Stromal cell of bone marrow (primary cell): ENCODE measurements around the gene MCC.

ENCODE experiments used
- DNase-seq: peaks from one replicate; pipeline ENCODE4 v3.0.0-alpha.2; 2012; ENCODE audit warnings: low read depth

Gene MCC

DNA sequence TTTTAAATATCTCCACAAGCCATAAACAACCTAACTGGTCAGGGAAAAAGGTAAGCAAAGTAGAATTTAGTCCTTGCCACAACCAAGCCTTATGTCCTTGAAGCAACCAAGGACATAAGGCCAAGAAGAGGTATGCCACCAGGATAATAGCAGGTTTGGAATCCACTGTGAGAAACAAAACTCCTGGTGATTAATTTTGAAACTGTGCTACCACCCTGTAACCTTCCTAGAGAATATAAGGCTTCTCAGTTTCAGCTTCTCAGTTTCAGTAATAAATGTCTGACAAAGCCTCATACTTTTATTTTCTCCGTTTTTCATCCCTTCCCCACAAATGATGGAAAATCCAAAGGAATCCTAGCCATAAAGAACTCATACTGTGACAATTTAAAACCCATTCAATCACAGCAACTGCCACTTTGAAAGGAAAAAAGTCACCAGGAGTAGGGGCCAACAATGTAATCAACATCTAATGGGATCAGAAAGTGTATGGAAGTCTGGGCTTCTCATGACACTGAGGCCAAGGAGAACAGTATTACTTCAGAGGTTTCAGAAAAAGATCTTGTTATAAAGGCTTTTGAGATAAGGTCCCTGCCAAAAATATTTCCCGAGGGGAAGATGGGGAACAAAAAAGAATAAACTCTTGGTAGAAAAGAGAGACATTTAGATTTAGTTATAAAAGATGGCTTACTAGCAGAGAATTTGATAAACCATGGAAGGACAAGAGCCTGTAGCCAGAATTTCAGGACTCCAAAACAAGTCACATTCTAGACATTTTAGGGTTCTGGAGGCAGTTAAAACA lies 242.6 kb downstream of the MCC start:
- no peak for DNase-seq

DNA sequence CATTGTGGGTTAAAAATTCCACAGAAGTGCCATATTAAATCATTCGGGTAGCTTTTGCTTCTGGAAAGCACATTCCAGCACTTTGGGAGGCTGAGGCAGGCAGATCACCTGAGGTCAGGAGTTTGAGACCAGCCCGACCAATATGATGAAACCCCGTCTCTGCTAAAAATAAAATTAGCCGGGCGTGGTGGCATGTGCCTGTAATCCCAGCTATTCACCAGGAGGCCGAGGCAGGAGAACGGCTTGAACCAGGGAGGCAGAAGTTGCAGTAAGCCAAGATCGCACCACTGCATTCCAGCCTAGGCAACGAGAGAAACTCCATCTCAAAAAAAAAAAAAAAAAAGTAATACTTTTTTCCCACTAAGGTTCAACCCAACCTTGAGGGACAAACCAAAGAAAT lies 243.3 kb downstream of the MCC start:
- DNase-seq, result no peak

DNA sequence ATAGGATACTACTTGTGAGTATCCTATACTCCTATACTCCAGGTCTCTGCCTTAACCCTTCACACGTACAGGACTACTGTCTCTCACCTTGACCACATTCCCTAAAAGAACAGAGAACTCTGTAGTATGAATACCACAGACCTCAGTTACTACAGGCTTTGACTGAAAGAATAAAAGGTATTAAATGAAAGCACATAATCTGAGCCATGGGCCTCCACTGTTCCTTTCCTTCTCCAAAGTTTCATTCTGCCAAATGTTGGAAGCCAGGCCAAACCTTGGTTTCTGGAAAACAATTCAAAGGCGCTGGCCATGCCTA lies 244.9 kb downstream of the MCC start:
- DNase-seq, result no peak

DNA sequence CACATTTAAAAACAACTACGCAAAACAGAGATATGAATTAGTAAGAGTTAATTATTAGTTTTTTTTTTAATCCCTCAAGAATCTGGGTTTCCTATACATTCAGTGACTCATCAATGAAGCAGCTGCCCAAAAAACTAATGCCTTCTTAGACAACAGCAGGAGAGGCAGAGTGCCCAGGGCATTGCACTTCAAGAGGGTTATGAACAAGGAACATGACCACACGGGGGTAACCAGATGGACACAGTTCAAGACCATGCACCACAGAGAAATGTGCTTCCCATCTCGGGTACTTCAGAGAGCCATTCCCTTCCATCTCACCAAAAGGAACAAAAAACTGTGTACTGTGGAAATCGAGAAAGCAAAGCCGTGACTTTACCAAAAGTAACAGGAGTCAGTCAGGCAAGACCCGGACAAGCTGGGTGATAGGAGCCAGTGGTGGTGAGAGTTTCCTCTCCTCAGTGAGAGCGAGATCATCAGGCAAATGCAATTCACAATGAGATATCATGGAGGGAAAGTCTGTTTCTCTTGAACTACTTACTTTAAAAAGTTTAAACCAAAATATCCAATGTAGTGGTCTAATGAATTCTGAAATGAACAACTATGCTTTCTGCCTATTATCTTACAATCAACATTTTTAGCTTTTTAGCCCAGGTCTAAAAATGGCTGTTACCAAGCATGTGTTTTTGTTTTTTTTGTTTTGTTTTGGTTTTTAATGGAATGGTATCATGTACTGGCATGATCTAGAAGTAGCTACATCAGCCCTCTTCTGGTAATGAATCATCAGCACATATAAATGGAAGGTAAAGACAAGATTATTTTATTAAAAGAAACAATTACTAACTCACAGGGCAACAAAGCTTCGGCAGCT lies 245.5 kb downstream of the MCC start:
- no peak for DNase-seq

DNA sequence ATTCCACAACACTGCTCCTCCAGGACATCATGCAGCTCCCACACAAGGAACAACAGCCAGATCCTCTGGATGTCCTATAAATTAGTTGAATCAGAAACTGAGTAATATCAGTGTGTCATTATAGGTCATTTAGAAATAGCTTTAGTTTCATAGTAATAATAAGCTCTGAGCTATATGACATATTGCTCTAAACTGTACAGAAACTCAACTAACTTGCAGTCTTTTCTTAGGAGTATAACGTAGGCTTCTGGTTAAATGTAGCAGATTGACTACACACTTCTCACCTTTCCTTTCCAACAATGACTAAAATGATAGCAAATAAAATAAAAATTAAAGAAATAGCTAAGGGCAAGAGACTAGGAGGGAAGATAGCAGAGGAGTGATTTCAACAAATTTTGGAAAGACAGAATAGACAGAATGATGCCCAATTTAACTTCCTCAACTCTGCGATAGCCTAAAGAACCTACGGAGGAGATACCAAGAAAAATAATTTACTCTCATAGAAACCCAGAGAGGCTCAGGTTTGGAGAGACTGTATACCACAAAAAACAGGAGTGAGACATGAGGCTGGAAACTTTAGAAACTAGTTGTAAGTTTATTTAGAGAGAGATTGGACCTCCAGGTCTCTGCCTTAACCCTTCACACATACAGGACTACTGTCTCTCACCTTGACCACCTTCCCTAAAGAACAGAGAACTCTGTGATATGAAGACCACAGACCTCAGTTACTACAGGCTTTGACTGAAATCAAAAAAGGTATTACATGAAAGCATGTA lies 247.1 kb downstream of the MCC start:
- DNase-seq, result no peak

DNA sequence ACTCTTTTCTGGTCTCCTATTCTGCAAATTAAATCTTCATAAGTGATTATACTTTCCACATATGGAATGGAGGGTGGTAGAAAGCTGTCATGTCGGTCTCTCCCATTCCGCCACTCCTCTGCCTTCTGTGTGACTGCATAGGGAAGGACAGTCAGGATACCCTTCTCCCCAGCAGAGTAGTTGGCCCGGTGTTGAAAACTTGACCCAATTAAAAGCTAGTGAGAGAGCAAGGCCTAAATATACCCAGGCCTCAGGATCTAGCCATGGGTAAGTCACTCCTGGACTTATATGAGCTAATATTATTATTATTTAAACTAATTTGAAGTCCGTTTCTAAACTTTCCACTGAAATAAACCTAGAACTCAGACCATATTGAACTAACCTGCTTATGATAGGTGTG lies 248.2 kb downstream of the MCC start:
- no peak for DNase-seq

DNA sequence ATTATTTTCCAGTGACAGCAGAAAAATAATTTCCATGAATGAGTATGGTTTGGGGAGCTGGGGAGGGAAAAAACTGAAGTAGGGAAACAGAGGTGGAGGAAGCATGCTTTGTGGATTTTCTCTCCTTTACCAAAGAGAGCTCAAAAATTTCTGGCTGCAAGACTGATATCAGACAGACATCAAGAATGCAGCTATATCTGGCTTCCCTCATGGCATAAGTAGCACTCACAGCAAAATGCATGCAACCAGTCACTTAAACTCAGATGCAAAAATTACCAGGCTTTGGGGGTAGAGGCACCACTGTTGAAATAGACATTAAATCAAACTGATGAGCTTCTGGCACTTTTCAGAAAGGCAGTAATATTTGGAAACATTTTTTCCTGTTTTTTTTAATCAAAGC lies 250.4 kb downstream of the MCC start:
- DNase-seq, result no peak

DNA sequence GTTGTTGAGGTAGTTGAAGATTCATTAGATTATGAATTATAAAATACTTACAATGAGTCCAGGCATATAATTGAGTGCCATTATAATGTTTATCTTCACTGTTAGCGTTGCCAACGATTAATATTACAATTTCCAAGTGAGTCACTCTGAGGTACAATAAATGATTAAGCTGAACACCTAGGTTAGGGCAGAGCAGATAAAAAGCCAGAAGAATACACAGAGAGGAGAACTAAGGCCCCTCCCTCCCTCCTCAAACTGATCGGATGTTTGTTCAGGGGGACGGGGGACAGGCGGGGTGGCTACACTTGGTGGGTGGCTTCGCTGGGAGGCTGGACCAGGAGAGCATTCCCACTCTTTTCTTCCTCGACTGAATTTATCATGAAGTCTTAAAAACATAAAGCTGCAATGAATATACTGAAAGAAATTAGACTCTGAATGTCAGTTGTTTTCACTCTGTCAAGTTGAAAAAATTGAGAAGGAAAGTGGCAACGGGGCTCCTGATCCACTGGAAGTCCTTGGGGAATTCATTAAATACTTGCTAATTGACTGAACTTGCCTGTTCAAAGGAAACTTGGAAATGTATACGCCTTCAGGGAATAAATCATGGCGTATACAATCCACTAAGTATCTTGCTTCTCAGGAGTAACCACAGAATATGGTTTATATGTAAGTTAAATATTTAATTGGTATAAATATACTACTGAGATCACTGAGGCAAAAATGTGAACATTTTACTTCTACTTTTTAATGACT lies 251.5 kb downstream of the MCC start:
- no peak for DNase-seq

DNA sequence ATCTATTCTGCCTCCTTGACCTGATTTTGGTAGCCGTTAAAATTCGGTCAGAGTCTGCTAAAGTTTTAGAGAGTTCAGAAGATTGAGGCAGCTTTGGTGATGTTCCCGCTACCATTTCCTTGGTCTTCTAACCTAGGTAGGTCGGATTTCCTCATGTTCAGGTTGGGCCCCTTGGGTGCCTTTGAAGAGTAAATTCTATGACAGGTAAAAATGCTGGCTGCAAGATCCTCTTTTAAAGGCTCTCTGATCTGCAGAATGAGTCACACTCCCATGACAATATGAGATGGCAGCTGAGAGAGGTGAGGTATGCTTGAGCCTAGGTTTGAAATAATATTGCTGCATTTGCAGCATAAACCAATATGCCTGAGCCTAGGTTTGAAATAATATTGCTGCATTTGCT lies 252.4 kb downstream of the MCC start:
- DNase-seq, result no peak

DNA sequence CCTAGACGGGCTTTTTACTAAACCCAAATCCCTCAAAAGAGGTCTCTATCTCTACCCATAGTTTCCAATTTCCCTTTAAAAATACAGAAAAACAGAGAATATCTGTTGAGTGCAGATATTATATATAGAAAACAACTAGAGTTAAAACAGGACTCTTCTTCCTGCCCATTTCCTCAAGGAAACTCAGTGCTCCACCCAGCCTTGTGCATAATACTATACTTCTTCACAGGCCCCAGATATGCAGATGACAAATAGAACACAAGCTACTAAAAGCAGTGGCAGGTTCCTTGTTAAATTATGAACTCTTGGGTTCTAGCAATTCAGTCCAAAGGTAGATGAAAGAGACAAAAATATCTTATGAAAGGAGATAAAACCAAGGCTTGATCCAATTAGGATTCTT lies 253.7 kb downstream of the MCC start:
- DNase-seq, result no peak

DNA sequence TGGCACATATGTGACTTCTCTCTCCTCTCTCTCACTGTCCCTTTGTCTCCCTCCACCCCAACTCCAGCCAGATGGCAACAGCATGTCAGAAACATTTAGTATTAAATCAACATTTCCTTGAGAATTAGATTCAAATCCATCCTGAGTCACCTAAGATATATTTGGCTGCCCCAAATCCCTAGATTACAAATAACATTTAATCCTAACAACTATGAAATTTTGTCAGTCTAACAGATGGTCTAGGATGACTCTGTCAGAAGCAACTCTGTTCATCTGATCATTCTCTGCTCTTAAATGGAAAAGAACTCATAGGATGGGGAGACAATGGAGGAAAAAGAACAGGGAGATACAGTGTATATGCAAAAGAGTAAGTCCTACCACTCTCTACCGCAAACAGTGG lies 254.6 kb downstream of the MCC start:
- DNase-seq, result no peak

DNA sequence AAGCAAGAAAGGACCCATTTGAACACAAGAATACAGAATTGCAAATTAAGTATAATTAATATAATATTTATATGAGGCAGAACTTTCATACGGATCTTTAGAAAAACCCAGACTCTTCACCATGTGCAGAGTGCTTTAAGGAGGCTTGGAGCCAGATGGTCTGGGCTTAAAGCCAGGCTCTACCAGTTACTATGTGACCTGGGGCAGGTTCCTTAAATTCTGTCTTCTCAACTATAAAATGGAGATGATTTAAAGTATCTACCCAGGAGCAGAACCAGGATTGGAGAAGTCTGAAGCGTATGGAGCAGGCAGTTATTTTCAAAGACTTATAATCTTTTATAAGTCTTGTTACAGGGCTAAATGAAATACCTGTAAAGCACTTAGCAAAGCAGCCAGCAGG lies 255.6 kb downstream of the MCC start:
- no peak for DNase-seq

DNA sequence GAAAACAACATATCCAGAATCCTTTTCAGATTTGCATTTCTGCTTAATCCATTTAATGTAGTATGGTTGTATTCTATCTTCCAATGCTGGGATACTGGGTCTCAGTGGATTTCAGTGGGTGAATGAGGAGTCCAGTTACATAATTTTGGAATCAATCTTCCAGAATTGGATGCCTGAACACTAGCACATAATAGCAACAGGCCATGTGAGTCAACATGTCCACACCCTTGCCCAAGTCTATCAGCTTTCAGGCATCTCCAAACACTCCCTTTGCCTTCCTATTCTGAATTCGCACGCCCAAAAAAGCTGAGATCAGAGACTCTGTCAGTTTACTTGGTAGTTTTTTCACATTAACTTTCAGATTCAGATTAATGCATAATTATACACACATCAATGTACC lies 256.0 kb downstream of the MCC start:
- DNase-seq, result peak; percentile 62

DNA sequence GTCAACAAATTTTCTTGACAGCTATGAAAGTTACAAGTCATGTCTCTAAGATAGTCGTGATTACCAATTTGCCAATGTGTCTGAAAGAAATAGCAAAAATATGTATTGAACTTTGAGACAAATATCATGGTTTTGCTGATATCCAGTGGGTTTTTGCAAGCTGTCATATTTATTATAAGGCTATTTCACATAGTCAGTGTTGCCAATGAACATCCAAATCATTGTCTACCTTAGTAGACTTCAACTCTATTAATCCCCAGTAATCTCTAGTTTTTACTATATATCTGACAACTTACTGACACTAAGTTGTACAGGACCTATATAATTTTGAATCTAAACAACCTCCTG lies 256.6 kb downstream of the MCC start:
- DNase-seq, result no peak

DNA sequence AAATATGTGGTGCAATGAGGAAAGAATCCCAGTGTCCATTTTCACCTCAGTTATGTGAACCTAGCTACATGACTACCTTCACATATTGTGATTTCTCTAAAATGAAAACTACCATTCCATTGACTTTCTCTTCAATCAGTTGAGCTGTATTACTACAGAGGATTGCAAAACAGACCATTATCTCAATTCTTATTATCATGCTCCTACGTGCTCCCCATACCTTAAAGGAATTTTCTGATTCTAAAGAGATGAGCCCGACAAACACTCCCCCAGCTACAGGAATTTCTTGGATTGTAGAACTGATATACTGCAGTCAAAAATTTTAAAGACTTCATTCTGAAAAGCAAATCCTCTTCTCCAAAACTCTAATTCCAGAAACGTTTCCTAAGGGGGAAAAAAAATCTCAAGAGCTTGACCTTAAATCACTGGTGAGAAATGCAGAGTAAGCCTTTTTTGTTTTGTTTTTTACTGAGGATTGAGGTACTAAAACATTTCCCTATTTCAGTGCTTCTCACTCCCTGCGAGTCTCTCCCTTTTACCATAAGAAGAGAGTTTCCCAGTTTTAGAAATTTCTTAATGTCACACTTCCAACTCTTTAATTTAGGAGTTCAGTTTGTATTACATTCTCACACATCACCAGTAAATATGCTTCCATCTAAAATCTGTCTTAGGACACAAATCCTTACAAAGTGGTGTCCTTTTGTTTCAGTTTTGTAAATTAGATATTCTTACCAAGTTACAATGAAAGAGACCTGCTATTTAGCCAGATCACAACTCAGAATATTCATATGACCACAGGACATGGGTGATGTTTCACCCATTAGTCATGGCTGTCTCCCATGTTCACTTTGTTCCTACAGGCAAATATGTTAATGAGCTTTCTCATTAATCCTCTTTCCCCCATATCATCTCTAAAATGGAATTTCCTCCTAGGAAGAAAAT lies 257.3 kb downstream of the MCC start:
- DNase-seq, result no peak

DNA sequence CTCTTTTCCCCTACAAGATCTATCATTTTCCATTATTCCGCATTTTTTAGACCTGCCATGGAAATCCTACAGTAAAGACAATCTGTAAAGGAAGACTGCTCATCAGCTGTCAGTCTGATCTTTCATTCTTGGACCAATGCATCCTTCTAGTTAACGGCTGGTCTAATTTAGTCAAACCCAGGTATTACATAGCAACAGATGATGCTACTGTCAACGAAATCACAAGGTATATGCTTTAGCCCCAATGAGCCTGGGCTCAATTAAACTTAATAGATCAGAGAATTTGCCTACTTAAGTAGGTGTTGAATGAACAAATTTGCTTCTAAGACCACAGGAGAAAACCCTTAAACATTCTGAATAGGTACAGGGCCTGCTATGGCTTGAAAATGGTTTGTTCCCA lies 260.5 kb downstream of the MCC start:
- no peak for DNase-seq

DNA sequence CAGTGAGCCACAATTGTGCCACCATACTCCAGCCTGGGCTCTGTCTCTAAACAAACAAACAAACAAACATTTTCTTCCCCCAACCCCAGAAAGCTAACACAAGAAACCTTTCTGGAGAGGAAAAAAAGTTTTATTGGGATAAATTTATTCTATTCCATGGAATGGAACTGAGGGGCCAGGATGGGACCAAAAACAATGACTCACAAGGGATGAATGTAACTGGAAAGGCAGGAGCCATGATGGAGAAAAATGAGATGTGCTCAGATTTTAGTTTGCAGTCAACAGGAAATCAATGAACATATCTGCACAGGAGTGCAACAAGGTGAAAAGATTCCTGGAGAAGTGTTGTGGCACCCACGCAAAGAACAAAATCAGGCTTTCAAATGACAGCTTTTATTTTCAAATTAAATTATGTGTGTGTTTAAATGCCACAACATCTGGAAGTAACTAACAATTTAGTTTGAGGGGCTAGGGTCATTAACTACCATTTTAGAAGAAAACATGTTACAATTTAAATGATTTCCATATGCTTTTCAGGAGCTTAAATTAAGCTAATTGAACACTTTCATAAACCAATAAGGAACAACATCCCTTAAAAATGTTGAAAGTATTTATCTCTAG lies 262.0 kb downstream of the MCC start:
- no peak for DNase-seq

DNA sequence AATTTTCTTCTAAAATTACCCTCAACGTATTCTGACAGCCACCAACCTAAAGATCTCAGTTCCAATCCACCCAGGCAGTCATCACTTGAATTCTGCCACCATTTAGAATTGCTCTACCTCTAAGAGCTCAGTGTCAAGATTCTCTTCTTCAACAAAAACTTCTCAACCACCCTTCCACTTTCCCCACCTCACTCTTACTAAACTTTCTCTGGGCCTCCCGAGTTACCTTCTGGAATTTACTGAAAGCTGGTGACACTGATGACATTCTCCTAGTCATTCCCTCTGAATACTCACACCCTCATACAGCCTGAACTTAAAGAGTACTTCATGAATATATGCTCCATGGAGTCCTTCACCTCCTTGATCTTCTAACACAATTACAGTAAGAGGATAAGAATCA lies 263.0 kb downstream of the MCC start:
- DNase-seq, result no peak

DNA sequence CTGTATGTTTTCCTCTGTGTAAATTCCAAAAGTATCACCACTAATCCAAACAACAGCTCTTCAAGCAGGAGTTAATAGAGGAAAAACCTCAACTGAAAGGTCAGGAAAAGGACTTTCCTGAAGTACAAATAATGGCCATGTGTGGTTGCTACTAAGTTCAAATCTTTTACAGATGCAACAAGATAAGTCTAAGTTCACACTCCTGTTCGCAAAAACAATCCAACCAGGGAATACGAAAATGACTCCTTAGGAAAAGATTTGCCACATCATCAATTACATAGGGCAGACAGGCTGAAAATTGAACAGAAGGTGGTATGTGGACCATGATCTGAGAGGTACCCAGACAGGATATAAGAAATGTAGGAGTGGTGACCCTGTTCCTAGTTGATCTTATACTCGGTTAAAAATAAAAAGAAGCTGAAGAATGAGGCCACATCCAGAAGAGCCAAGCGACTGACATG lies 263.6 kb downstream of the MCC start:
- DNase-seq, result no peak

DNA sequence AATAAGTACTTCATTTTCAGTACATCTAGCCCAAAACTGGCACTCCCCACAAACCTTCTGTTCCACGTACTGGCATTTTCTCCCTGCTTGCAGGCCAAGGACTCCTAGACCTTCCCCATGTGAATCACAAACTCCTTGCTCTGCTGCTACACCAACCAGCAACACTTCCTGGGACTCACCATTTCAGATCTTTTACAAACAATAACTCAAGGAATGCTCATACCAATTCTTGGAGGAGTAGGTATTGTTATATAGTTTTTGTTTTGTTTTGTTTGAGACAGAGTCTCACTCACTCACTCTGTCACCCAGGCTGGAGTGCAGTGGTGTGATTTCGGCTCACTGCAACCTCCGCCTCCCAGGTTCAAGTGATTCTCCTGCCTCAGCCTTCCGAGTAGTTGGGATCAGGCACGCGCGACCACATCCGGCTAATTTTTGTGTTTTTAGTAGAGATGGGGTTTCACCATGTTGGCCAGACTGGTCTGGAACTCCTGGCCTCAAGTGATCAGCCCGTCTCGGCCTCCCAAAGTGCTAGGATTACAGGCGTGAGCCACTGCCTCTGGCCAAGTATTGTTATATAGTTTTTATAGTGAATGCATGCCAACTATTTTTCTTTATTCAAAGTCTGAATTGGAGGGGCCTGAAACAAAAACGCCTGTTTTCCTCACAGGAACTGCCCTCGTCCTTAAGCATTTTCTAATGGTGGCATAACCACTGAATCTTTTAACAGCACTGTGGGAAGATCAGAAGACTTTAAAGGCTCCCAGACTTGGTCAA lies 264.2 kb downstream of the MCC start:
- DNase-seq, result no peak
